AG10803 (cell line): ENCODE data around the gene GPHN.
"Not testable (repeated sequence)": the region's sequence is repeated elsewhere in the genome, so short reads cannot be mapped to it uniquely, and the experiment has no call there.

Source experiments
- DNase-seq: peaks from one replicate; pipeline ENCODE4 v3.0.0; 2010; ENCODE audit warnings: low read depth
- H3K4me3 ChIP-seq: 2 replicates; pipeline ENCODE4 v1.5.1; 2011; ENCODE audit warnings: mild to moderate bottlenecking, low read length, control low read depth
- TF ChIP-seq, protein P1 (sequence below): conservative IDR thresholded peaks from 2 replicates; pipeline ENCODE4 v1.5.1; 2011; ENCODE audit warnings: mild to moderate bottlenecking, low read length, control low read depth, inconsistent platforms

Gene GPHN

DNA sequence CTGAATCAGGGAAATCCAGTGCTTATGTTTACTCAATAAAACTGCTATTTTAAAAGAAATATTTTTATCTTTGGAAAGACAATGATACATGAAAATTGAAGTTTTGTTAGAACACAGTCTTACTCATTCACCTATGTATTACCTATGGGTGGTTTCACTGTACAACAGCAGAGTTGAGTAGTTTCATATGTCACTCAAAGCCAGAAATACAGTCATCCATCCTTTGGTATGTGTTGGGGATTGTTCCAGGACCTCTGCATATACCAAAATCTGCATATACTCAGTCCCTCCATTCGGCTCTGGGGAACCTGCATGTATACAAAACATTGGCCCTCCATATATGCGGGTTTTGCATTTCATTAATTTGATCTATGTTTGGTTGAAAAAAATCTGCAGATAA is 190.6 kb downstream of the GPHN start:
- no peak overlapping the region for H3K4me3 ChIP-seq
- no peak for DNase-seq
- TF ChIP-seq, protein P1, sequence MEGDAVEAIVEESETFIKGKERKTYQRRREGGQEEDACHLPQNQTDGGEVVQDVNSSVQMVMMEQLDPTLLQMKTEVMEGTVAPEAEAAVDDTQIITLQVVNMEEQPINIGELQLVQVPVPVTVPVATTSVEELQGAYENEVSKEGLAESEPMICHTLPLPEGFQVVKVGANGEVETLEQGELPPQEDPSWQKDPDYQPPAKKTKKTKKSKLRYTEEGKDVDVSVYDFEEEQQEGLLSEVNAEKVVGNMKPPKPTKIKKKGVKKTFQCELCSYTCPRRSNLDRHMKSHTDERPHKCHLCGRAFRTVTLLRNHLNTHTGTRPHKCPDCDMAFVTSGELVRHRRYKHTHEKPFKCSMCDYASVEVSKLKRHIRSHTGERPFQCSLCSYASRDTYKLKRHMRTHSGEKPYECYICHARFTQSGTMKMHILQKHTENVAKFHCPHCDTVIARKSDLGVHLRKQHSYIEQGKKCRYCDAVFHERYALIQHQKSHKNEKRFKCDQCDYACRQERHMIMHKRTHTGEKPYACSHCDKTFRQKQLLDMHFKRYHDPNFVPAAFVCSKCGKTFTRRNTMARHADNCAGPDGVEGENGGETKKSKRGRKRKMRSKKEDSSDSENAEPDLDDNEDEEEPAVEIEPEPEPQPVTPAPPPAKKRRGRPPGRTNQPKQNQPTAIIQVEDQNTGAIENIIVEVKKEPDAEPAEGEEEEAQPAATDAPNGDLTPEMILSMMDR, result no peak

DNA sequence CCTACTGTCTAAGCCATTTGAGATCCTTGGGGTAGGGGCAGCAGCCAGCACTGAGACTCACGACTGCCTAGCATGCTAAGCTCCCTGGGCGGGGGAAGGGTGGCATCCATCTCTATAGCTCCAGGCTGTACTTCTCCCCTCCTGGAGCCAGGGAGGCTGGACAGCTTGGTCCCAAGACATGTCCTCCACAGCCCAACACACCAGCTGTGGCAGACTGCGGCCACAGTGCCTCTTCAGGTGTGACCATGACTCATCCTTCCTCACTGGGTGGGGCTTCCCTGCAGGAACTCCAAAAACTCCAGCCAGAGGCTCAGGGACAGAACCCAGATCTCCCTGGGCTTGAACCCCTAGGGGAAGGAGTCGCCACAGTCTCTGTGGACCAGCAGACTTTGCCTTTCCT is 193.9 kb downstream of the GPHN start:
- TF ChIP-seq, protein P1, result no peak
- H3K4me3 ChIP-seq, result no peak overlapping the region
- DNase-seq, result no peak

DNA sequence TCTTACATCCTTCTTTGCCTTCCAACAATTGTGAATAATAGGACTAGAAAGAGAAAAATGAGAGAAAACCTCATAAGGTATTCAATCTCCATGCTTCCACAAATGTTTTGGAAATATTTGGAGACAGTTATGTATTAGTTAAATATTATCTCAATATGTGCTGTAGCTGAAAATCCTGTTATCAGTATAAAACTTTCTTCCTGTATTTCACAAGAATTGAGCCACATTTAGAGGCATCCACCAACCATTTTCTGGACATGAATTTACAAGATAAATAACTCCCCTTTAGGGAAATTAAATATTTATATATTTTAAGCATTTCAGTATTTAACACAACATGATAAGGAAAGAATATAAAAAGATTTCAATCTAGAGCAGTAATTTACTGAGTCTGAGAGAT is 200.3 kb downstream of the GPHN start:
- TF ChIP-seq, protein P1, result no peak
- no peak overlapping the region for H3K4me3 ChIP-seq
- no peak for DNase-seq

DNA sequence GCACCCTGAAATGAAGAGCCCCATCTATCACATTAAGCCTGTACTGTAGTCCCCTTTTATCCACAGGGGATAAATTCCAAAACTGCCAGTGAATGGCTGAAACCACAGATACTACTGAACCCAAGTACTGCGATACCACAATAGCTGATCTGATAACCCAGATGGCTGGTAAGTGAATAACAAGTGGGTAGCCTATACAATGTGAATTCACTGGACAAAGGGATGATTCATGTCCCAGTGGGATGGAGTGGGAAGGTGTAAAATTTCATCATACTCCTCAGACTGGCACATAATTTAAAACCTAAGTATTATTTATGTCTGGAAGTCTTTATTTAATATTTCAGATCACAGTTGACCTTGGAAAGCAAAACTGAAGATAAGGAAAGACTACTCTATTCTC is 201.3 kb downstream of the GPHN start:
- peak; percentile 6 for DNase-seq
- TF ChIP-seq, protein P1, result no peak
- H3K4me3 ChIP-seq, result no peak overlapping the region

DNA sequence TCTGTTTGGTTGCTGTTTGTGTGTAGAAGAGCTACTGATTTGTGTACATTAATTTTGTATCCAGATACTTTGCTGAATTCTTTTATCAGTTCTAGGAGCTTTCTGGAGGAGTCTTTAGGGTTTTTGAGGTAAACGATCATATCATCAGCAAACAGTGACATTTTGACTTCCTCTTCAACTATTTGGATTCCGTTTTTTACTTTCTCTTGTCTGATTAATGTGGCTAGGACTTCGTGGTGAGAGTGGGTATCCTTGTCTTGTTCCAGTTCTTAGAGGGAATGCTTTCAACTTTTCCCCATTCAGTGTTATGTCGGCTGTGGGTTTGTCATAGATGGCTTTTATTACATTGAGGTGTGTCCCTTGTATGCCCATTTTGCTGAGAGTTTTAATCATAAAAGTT is 206.3 kb downstream of the GPHN start:
- not testable (repeated sequence) for H3K4me3 ChIP-seq, DNase-seq

- not testable (repeated sequence) for H3K4me3 ChIP-seq
These were observed 207.4 kb downstream of the GPHN start for GRCh38 chr14:66715313-66715712.

GRCh38 chr14:66716227-66716626 is 208.3 kb downstream of the GPHN start:
- TF ChIP-seq, protein P1, result no peak
- no peak overlapping the region for H3K4me3 ChIP-seq
- no peak for DNase-seq

More at GRCh38 chr14:66715313-66715712, 207.4 kb downstream of the GPHN start:
- DNase-seq, result not testable (repeated sequence)

DNA sequence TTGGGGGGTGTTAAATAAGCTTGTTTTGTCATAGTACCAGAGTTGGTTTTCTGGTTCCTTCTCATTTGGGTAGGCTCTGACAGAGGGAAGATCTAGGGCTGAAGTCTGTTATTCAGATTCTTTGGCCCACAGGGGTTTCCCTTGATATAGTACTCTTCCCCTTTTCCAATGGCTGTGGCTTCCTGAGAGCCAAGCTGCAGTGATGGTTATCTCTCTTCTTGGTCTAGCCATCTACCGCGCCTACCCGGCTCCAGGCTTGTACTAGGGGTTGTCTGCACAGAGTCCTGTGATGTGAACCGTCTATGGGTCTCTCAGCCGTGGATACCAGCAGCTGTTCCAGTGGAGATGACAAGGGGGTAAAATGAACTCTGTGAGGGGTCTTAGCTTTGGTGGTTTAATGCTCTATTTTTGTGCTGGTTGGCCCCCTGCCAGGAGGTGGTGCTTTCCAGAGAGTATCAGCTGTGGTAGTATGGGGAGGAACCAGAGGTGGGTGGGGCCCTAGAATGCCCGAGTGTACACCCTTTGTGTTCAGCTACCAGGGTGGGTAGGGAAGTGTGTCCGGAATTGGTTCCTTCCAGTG is 209.7 kb downstream of the GPHN start:
- no peak for DNase-seq
- H3K4me3 ChIP-seq, result no peak overlapping the region
- TF ChIP-seq, protein P1, result no peak
